GM19035 (cell line): ENCODE data around the gene TMEM167A.

ENCODE experiments used
- ATAC-seq: cut with Tn5 transposase; IDR thresholded peaks from one replicate; pipeline ENCODE4 v1.9.1; 2021; ENCODE audit not compliant: unreplicated experiment

TMEM167A gene, protein sequence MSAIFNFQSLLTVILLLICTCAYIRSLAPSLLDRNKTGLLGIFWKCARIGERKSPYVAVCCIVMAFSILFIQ

GRCh38 chr5:83076742-83077661 lies at the start of gene TMEM167A, which contains the start of gene XRCC4:
Gene TMEM167A, minus strand, starts transcription at chr5:83077394. Its CDS starts 71 bp downstream, at chr5:83077323.
Gene XRCC4, plus strand, starts transcription at chr5:83077547. Its CDS starts 27,373 bp downstream, at chr5:83104920.
- ATAC-seq = peak; percentile 98

- no peak for ATAC-seq
Measured at GRCh38 chr5:83126501-83126900, 49.3 kb upstream of the TMEM167A start.

DNA sequence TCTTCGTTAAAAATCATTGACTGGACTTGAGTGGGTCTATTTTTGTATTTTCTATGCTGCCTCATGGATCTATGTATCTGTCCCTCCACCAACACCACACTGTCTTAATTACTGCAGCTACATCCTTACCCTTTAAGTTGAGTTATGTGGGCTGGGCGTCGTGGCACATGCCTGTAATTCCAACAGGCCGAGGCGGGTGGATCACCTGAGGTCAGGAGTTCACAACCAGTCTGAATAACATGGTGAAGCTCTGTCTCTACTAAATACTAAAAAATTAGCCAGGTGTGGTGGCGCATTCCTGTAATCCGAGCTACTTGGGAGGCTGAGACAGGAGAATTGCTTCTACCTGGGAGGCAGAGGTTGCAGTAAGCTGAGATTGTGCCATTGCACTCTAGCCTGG lies 48.4 kb upstream of the TMEM167A start:
- ATAC-seq = no peak

DNA sequence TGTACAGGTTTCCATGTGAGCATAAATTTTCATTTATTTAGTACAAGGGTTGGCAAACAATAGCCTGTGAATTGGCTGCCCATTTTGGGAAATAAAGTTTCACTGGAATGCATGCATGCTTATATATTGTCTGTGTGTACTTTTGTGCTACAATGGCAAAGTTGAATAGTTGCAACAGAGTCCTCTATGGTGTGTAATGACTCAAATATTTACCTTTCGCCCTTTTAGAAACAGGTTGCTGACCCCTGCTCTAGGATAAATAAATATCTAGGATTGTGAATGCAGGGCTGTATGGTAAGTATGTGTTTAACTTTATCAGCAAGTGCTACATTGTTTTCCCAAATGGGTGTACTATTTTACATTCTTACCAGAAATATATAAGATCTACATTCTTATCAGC lies 47.4 kb upstream of the TMEM167A start:
- ATAC-seq = no peak

DNA sequence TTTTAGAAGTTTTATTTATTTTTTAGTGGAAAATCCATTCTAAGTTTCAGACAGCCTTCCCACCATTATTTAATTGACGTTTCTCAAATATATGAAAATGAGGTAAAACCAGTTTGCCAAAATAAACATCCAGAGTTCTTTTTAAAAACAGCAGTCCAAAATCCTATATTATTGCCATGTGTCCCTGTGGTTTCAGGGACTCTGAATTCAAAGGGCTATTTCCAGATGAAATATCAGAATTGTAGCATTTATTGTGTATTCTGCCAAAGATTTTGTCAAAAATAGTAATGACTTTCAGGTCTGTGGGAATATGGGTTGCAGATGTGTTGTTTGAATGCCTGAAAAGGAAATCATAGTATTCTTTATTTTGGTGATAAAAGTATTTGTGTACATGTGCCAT lies 41.8 kb upstream of the TMEM167A start:
- ATAC-seq = no peak

DNA sequence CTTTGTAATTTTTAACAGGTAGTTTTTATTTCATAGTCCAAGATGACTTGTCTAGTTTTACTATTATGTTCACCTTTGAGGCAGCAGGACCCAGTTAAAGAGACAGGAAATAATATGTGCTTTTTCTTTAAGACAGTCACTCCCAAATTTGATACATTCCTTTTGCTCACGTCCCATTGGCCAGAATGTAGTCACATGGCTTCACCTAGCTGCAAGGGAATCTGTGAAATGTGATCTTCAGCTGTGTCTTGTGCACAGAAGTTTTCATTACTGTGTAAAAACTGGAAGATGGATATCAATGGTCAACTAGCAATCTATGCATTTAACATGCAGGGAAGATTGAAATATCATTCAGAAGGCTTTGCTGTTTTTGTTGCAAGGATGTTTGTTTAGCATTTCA lies 41.3 kb upstream of the TMEM167A start:
- ATAC-seq = no peak

DNA sequence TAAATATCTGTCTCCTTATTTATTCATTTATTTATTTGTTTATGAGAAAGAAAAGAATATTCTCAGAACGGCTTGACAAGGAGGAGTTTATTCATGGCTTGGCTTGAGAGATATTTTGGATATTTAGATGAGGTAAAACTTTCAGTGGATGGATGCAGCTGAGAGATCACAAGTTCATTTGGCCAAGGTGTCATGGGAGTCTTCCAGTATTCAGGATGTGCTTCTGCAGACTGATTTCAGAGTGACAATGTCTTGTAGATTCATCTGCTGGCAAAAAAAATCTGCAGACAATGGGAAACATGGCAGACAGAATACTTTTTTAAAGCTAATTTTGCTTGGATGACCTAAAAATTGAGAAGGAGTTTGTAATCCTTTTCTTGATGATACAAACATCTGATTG lies 38.6 kb upstream of the TMEM167A start:
- ATAC-seq = no peak

- ATAC-seq = no peak
Measured at GRCh38 chr5:83109380-83109779, 32.2 kb upstream of the TMEM167A start.

DNA sequence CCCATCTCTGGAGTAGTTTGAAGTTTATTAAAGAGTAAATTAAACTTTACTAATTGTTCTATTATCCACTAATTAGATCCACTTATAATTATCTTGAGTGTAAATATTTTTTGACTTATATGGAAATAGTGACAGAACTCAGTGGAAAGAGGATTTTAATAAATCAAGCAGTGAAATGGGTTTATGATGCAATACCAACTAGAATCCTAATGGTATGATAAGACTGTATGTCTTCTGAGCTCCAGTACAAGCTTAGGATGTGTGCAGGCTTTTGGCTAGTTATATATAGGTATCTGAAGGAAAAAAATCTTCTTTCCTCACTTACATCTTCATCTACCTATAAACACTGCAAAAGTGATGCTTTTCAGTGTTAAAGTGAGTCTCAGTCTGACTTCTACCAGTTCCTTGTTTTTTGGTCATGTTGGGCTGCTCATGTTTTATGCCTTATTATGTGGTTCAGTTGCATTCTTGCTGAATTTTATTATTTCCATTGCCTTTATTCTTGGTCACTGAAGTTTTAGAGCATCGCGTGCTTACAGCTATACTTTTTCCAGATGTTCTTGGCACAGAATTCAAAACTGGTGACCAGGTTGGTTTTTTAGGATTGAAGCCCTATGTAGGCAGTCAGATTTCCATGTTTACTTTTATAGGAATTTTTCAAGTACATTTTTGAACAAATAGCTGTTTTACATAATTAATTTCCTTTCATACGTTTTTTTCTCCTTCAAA lies 30.7 kb upstream of the TMEM167A start:
- ATAC-seq = no peak

DNA sequence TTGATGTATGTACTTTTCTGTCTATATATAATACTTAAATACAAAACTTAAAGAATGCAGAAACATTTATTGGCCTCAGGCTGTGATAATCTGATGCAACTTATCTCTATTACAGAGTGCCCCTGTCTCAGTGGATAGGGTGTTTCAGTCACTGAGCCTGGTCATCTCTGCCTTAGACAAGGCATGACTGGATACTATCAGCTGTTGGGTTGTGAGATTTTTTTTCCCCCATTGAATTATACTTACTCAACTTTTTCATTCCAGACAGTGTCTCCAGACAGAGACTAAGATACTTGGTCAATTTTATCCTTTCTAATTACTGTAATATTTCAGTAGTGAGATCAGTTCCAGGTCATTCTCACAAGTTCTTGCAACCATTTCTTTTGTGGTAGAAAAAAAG lies 26.8 kb upstream of the TMEM167A start:
- no peak for ATAC-seq

DNA sequence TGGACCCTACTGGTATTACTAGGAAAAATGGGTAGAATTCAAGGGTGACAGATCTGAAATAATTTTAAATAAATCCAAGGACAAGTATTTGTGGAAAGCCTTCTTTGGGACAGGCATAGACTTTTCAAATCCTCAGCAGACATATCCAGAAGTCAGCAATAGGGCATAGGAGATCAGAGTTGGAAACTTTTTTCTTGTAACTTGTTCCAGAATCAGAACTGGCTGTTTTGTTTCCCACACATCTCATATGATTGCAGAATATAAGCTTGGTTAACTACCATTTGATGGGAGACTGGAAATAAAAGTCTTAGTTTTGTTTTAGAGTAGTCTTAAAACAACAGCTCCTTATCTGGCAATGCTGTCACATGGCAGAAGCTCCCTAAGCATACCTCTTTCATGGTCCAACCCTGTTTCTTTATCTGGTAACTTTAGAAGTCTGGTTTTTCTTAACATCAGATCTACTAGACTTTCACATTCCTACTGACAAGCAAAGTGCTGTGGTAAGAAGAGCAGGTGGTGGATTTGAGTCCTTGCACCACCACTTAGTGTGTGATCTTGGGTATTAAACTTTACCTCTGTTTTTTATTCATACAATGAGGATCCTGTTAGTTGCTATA lies 25.3 kb upstream of the TMEM167A start:
- ATAC-seq = no peak

GRCh38 chr5:83101514-83101913 lies 24.3 kb upstream of the TMEM167A start:
- ATAC-seq = no peak

DNA sequence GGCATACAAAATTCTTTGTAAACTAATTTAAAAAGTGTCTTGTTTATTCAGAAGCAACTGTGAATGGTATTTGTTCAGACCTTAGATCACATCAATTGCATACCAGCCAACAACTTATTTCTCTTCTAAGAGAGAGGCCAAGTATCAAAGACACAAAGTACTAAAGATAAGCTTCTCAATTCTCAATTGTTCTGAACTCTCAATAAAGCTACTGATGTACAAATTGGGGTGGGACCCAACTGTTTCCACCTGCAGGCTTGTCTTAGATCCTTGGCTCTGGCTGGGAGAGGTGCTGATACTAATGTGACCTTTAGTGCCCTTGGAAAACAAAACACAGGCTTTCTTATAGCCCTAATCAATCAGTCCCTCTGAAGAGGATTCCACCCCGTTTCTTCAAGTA lies 22.3 kb upstream of the TMEM167A start:
- no peak for ATAC-seq

GRCh38 chr5:83099001-83099400 lies 21.8 kb upstream of the TMEM167A start:
- no peak for ATAC-seq

DNA sequence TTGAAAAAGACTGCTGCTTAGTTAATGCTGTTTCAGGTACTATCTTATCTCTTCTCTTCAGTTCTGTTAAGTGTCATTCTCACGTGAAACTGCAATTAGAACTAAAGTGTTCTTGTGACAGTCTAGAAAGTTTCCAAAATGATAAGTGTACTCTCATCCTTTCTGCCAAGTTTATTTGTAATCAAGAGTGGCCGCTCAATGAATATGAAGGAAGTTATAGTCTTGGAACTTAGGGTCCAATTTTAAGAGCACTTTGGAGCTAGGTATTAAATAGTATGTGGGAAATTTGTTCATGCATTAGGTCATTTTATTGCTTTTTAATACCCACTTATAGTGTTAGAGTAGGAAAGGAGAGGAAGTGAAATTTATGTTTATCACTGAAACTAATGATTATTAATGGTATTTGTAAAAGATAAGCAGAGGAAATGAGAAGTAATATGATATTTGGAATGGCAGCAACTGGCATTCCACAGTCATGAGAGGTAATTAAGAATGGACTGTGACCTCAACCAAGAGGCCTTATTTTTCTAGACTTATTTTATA lies 20.6 kb upstream of the TMEM167A start:
- ATAC-seq = no peak

DNA sequence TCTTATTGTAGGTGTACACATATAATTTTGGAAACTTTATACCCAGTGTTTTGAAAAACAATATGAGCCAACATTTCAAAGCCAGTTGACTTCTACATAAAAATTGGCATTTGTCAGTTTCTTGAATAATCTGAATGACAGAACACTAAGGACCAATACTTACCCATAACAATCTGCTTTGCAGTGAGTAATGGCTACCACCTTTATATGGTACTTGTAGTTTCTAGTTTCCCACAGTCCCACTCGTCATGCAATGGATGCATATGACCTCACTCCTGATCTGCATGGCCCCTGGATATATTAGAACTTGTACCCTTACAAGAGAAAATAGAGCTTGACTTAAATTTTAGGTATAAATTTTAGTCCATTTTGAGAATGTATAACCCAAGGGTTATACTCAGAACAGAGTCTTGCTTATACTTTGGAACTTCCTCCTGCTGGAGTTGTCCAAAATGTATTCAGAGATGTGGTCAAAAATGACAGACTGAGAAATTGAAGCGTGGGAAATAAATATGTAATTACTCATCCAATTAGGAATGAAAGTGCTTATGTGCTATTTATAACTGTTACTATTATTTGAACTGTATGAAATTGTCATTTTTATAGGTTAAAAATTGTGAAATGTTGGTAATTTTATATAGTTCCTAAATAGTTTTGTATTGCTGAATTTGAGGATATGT lies 19.6 kb upstream of the TMEM167A start:
- no peak for ATAC-seq

DNA sequence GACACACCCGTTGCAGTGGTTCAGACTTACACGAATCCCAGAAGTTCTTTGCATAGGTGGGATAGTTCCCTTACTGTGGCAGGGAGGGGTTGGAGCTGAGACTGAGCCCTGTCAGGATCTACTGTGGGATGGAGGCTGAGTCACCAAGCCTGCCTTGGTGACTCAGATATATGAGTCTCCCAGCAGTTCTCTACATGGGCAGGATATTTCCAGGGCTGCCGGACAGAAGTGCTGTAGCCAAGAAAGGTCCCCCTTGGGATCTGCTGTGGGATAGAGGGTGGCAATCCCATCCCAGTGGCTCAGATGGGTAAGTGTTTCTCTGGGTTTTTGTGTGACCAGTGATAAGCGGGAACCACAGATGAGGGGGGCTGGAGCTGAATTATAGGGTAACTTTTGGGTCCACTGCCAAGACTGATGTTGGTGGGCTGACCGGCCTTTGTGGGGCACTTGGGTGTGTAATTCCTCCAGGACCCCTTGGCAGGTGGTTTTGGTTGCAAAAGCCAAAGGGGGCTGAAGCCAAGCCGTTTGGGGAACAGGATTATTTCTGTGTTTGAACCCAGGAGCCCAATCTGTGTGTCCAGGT lies 18.9 kb upstream of the TMEM167A start:
- no peak for ATAC-seq

- no peak for ATAC-seq
Measured at GRCh38 chr5:83095163-83095956, 18.2 kb upstream of the TMEM167A start.

- no peak for ATAC-seq
Measured at GRCh38 chr5:83093692-83094091, 16.5 kb upstream of the TMEM167A start.
